Activated CD8-positive, alpha-beta T cell treated with anti-CD3 and anti-CD28 coated beads for 36 hours (primary cell): Measurements from ENCODE around the gene TADA2A. TPM values are rescaled to one million over a fixed set of nuclear protein-coding genes. Genes with fewer than 3 reads are reported as not detected.

Experiments used
- ATAC-seq: fragments of 200-7000 bp; cut with Tn5 transposase; one replicate; pipeline ENCODE4 v1.10.0; 2021; ENCODE audit warnings: mild to moderate bottlenecking, moderate library complexity
- CTCF ChIA-PET: fragments of 350-600 bp; sonication (Branson Sonifier 250); formaldehyde crosslinking; loops from one replicate; lab custom pipeline; 2021; ENCODE audit warnings: antibody characterized with exemption; lab: Charles Lee
- POLR2A ChIA-PET: fragments of 350-600 bp; sonication (Branson Sonifier 250); formaldehyde crosslinking; loops from one replicate; lab custom pipeline; 2021; ENCODE audit warnings: antibody characterized with exemption; lab: Charles Lee
- DNase-seq: peaks from one replicate; pipeline ENCODE4 v3.0.0-alpha.2; 2020
- H3K27ac Mint-ChIP-seq: one replicate; pipeline ENCODE4 v1.8.0; 2021; ENCODE audit warnings: mild to moderate bottlenecking, mixed read lengths
- H3K27me3 Mint-ChIP-seq: one replicate; pipeline ENCODE4 v1.8.0; 2021; ENCODE audit warnings: mixed read lengths
- H3K36me3 Mint-ChIP-seq: one replicate; pipeline ENCODE4 v1.8.0; 2021; ENCODE audit warnings: low read depth, mixed read lengths
- H3K4me1 Mint-ChIP-seq: one replicate; pipeline ENCODE4 v1.8.0; 2021; ENCODE audit warnings: low read depth, mixed read lengths
- H3K4me3 Mint-ChIP-seq: one replicate; pipeline ENCODE4 v1.8.0; 2021; ENCODE audit warnings: mild to moderate bottlenecking, moderate library complexity, mixed read lengths
- H3K9me3 Mint-ChIP-seq: one replicate; pipeline ENCODE4 v1.8.0; 2021; ENCODE audit warnings: mixed read lengths
- intact Hi-C: fragments of 100-400 bp; cut with micrococcal nuclease; formaldehyde crosslinking; loops from one replicate; pipeline ENCODE4 v1.10.0; 2022
- total RNA-seq, 2 experiments: library from RNA; stranded (reverse); gene quantifications; one replicate each; pipeline ENCODE4 v1.2.3, GENCODE V29; 2021
- TF ChIP-seq, protein P1 (sequence below): fragments of 200-600 bp; IDR thresholded peaks from one replicate; pipeline ENCODE4 v1.8.0; 2022; ENCODE audit warnings: antibody characterized with exemption, mild to moderate bottlenecking

The TADA2A gene
- total RNA-seq, 2 experiments from 2014 or later = 31.5 to 36.5 TPM

DNA sequence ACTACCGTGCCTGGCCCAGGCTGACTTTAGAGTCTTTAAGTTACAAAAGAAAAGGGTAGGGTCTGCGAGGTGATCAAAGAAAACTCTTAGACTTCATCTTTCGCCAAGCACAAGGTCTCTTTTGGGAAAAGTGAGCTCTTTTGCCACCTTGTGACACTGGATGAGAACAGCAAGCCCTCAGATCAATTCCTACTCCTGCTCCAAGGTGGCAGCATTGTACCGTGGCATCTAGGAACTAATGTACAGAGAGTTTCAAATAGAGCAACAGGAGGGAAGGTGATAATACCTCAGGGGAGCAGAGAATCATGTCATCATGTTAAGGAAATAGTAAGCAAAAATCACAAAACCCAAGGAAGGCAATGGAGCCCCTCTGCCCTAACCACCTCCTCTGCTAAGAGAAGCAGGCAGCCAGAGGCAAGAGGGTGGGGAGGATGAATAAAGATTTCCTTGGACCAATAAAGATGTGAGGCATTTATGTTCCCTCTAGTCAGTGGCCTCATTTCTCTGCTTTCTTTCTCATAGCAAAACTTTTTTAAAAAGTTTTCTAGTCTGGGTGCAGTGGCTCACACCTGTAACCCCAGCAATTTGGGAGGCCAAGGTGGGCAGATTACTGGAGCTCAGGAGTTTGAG is 33.0 kb upstream of the TADA2A start:
- ChIA-PET POLR2A (interaction anchor here (0.6 to 2.0 kb wide), 5 partner anchors 15 to 144 kb away, joined by 3 to 7 read pairs (median 3); no protein-coding TSS in a partner anchor), CTCF (interaction anchor here (0.6 to 6.5 kb wide), 60 partner anchors 9 to 772 kb away, joined by 3 to 69 read pairs (median 4); partner anchors contain the start of genes MRM1 and SYNRG)

DNA sequence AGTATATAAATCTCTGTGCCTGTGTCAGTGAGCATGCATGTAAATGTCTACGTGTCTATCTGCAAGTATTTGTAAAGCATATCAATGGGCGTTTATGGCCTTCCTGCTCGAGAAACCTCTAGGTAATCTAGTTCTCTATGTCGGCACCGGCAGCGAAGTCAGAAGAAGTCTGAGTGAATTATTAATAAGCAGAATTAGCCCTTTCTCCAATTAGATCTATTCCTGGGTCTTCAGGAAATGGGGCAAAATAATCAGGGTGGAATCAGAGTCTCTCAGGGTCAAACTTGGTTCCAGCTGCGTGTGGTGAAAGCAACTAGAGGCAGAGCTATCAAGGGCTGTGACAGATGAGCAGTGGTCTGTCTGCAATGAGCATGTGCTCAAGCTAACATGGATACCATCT is 31.0 kb upstream of the TADA2A start, which contains the start of gene C17orf78:
C17orf78 (plus strand) TSS at position 280 of the 400 bp plus-strand sequence; CDS start at position 388, 108 bp downstream.
- TF ChIP-seq, protein P1, sequence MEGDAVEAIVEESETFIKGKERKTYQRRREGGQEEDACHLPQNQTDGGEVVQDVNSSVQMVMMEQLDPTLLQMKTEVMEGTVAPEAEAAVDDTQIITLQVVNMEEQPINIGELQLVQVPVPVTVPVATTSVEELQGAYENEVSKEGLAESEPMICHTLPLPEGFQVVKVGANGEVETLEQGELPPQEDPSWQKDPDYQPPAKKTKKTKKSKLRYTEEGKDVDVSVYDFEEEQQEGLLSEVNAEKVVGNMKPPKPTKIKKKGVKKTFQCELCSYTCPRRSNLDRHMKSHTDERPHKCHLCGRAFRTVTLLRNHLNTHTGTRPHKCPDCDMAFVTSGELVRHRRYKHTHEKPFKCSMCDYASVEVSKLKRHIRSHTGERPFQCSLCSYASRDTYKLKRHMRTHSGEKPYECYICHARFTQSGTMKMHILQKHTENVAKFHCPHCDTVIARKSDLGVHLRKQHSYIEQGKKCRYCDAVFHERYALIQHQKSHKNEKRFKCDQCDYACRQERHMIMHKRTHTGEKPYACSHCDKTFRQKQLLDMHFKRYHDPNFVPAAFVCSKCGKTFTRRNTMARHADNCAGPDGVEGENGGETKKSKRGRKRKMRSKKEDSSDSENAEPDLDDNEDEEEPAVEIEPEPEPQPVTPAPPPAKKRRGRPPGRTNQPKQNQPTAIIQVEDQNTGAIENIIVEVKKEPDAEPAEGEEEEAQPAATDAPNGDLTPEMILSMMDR = no peak
- peaks cover 8% of the 10 kb centered on the region for H3K4me1 Mint-ChIP-seq
- intact Hi-C loops = no loop called here
- no peaks in the 10 kb centered on the region for H3K27me3 Mint-ChIP-seq
- DNase-seq (no peak), ATAC-seq (no peak)
- ChIA-PET POLR2A (no interaction called here), CTCF (interaction anchor here (0.9 to 6.5 kb wide), 5 partner anchors 11 to 199 kb away, joined by 3 to 69 read pairs (median 5); no protein-coding TSS in a partner anchor)
- no peak within 1 kb of the TSS for H3K27ac Mint-ChIP-seq
- no peak within 1 kb of the TSS for H3K4me3 Mint-ChIP-seq
- no peaks in the 10 kb centered on the region for H3K36me3 Mint-ChIP-seq
- no peaks in the 10 kb centered on the region for H3K9me3 Mint-ChIP-seq

More for the DNA sequence above, 33.0 kb upstream of the TADA2A start:
- peak; percentile 86 for DNase-seq
- Mint-ChIP-seq H3K4me1 (peaks cover 8% of the 10 kb centered on the region), H3K4me3 (no peak overlapping the region), H3K36me3 (no peaks in the 10 kb centered on the region), H3K27ac (no peak overlapping the region), H3K27me3 (no peaks in the 10 kb centered on the region), H3K9me3 (no peaks in the 10 kb centered on the region)
- ATAC-seq = peak; percentile 99
- intact Hi-C loops = no loop called here
- TF ChIP-seq, protein P1 = peak; percentile 99

DNA sequence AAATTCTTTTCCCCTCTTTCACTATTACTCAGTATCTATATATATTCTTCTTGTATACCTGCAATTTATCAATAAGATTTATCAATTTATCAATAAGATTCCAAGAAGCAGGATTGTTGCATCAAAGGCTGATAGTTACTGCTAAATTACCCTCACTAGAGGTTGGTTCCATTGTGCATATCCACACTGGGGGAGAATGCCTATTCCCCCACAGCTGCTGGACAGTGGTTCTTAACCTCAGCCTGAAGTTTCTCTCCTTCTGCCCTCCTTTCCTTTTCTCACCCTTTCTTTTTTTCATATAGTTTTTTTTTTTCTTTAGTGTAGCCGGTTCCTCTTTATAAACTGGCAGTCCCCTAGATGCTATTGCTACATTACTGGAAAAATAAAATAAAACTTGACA is 24.6 kb upstream of the TADA2A start:
- H3K4me1 Mint-ChIP-seq = no peaks in the 10 kb centered on the region
- H3K27ac Mint-ChIP-seq = no peak overlapping the region
- H3K9me3 Mint-ChIP-seq = no peaks in the 10 kb centered on the region
- H3K4me3 Mint-ChIP-seq = no peak overlapping the region
- no peaks in the 10 kb centered on the region for H3K27me3 Mint-ChIP-seq
- TF ChIP-seq, protein P1 = no peak
- ChIA-PET POLR2A (no interaction called here), CTCF (interaction anchor here (2.1 kb wide), 1 partner anchor 8 kb away, joined by 17 read pairs; no protein-coding TSS in a partner anchor)
- ATAC-seq = no peak
- no peaks in the 10 kb centered on the region for H3K36me3 Mint-ChIP-seq
- no peak for DNase-seq
- intact Hi-C loops = no loop called here

DNA sequence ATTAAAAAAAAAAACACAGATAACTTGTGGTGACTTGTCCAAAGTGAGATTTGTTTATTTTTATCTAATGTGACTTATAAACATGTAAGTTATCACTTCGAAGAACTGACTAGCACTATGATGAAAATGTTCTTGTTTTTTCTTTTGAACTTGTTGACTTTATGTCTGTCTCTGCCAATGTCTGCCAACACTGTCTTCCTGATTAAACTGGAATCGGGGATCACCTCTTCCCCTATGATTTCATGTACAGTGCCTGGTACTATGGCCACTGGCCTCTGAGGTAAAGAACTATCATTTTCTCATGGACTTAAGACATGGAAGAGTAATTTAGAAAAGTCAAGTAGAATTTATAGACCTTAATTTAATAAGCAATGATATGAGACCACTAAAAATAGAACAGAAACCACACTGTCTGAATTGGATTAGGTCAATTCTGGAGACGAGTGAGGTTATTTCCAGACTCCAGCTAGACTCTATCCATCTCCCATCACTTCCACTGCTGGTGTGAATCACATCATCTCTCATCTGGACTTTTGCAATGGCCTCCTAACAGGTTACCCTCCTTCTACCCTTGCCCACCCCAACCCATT is 22.0 kb upstream of the TADA2A start:
- H3K27ac Mint-ChIP-seq = no peak overlapping the region
- intact Hi-C loops = no loop called here
- H3K4me3 Mint-ChIP-seq = no peak overlapping the region
- DNase-seq (no peak), ATAC-seq (no peak)
- H3K9me3 Mint-ChIP-seq = no peaks in the 10 kb centered on the region
- CTCF ChIA-PET = interaction anchor here (2.0 kb wide), 1 partner anchor 11 kb away, joined by 16 read pairs; no protein-coding TSS in a partner anchor
- no peaks in the 10 kb centered on the region for H3K36me3 Mint-ChIP-seq
- POLR2A ChIA-PET = no interaction called here
- H3K4me1 Mint-ChIP-seq = no peaks in the 10 kb centered on the region
- no peaks in the 10 kb centered on the region for H3K27me3 Mint-ChIP-seq
- TF ChIP-seq, protein P1 = no peak
